GM23338 (cell line): ENCODE measurements around the gene MAN2A2. TPM values are rescaled to one million over a fixed set of nuclear protein-coding genes. Genes with fewer than 3 reads are reported as not detected.
A peak's percentile ranks its signal among the peaks of the same experiment; 100 is the strongest.

Experiments used
- ATAC-seq: fragments of 200-7000 bp; cut with Tn5 transposase; 3 replicates; pipeline ENCODE4 v1.9.1; 2020
- DNase-seq: peaks from one replicate; pipeline ENCODE4 v3.0.0-alpha.2; 2015; ENCODE audit warnings: low spot score
- H2AFZ ChIP-seq: fragments of 200-600 bp; sonication (generic); 2 replicates; pipeline ENCODE4 v1.8.0; 2016; ENCODE audit warnings: antibody characterized with exemption, mild to moderate bottlenecking, moderate library complexity
- H3F3A ChIP-seq: fragments of 200-600 bp; sonication (generic); replicated peaks from 2 replicates; pipeline ENCODE4 v1.8.0; 2017; ENCODE audit warnings: antibody characterized with exemption, mixed run types, low read depth
- H3K27ac ChIP-seq: fragments of 200-600 bp; sonication (generic); 2 replicates; pipeline ENCODE4 v1.6.1; 2016; ENCODE audit warnings: low read depth
- H3K27me3 ChIP-seq: fragments of 200-600 bp; sonication (generic); 2 replicates; pipeline ENCODE4 v1.8.0; 2016; ENCODE audit warnings: mild to moderate bottlenecking, mixed run types, moderate library complexity; ENCODE audit not compliant: insufficient read depth
- H3K36me3 ChIP-seq: fragments of 200-600 bp; sonication (generic); 2 replicates; pipeline ENCODE4 v1.8.0; 2016; ENCODE audit warnings: mild to moderate bottlenecking; ENCODE audit not compliant: insufficient read depth
- H3K4me1 ChIP-seq: fragments of 200-600 bp; sonication (generic); 2 replicates; pipeline ENCODE4 v1.8.0; 2016; ENCODE audit warnings: mild to moderate bottlenecking, moderate library complexity; ENCODE audit not compliant: insufficient read depth
- H3K4me2 ChIP-seq: fragments of 200-600 bp; sonication (generic); 2 replicates; pipeline ENCODE4 v1.7.1; 2017; ENCODE audit warnings: mixed run types
- H3K4me3 ChIP-seq: fragments of 200-600 bp; sonication (generic); 2 replicates; pipeline ENCODE4 v1.6.1; 2016; ENCODE audit warnings: mixed run types
- H3K79me2 ChIP-seq: fragments of 200-600 bp; sonication (generic); replicated peaks from 2 replicates; pipeline ENCODE4 v1.8.0; 2017; ENCODE audit warnings: mild to moderate bottlenecking; ENCODE audit not compliant: insufficient read depth
- H3K9me2 ChIP-seq: fragments of 200-600 bp; sonication (generic); 2 replicates; pipeline ENCODE4 v1.8.0; 2017; ENCODE audit not compliant: insufficient read depth
- H4K20me1 ChIP-seq: fragments of 200-600 bp; sonication (generic); replicated peaks from 2 replicates; pipeline ENCODE4 v1.8.0; 2017; ENCODE audit warnings: mild to moderate bottlenecking; ENCODE audit not compliant: insufficient read depth
- H3K27ac Mint-ChIP-seq: 2 replicates; pipeline ENCODE4 v1.8.0; 2020; ENCODE audit warnings: inconsistent platforms, mild to moderate bottlenecking, moderate library complexity, mixed read lengths
- H3K27me3 Mint-ChIP-seq: 3 replicates; pipeline ENCODE4 v1.8.0; 2022; ENCODE audit warnings: low read depth, mild to moderate bottlenecking, moderate library complexity, mixed read lengths, inconsistent platforms; ENCODE audit not compliant: insufficient read depth, poor library complexity
- H3K36me3 Mint-ChIP-seq: 3 replicates; pipeline ENCODE4 v1.8.0; 2021; ENCODE audit warnings: low read depth, mild to moderate bottlenecking, inconsistent platforms, moderate library complexity, mixed read lengths
- H3K4me1 Mint-ChIP-seq: 3 replicates; pipeline ENCODE4 v1.8.0; 2020; ENCODE audit warnings: mild to moderate bottlenecking, inconsistent platforms, mixed read lengths
- H3K4me3 Mint-ChIP-seq: 3 replicates; pipeline ENCODE4 v1.8.0; 2021; ENCODE audit warnings: moderate library complexity, mild to moderate bottlenecking, inconsistent platforms, mixed read lengths
- H3K9me3 Mint-ChIP-seq: 3 replicates; pipeline ENCODE4 v1.8.0; 2020; ENCODE audit warnings: moderate library complexity, mild to moderate bottlenecking, inconsistent platforms, mixed read lengths
- CREB1 ChIP-seq: fragments of 250-450 bp; sonication (Bioruptor Pico); IDR thresholded peaks from 2 replicates; pipeline ENCODE4 v1.5.0; 2020; ENCODE audit warnings: low read depth, mild to moderate bottlenecking, moderate library complexity
- EZH2 ChIP-seq: fragments of 200-600 bp; sonication (generic); IDR thresholded peaks from one replicate; pipeline ENCODE4 v1.8.0; 2017; ENCODE audit warnings: antibody characterized with exemption, mild to moderate bottlenecking, low read depth; ENCODE audit not compliant: unreplicated experiment
- EZH2phosphoT487 ChIP-seq: fragments of 200-600 bp; sonication (generic); IDR thresholded peaks from one replicate; pipeline ENCODE4 v1.8.1; 2018; ENCODE audit warnings: antibody characterized with exemption; ENCODE audit not compliant: unreplicated experiment
- JUNB ChIP-seq: IDR thresholded peaks from one replicate; pipeline ENCODE4 v1.6.1; 2016; ENCODE audit warnings: antibody characterized with exemption; ENCODE audit not compliant: unreplicated experiment
- NANOG ChIP-seq: IDR thresholded peaks from 2 replicates; pipeline ENCODE4 v1.6.1; 2016; ENCODE audit warnings: antibody characterized with exemption, borderline replicate concordance
- POLR2AphosphoS5 ChIP-seq: IDR thresholded peaks from 2 replicates; pipeline ENCODE4 v1.6.1; 2016; ENCODE audit warnings: antibody characterized with exemption, low read depth
- REST ChIP-seq: IDR thresholded peaks from one replicate; pipeline ENCODE4 v1.6.1; 2018; ENCODE audit warnings: antibody characterized with exemption; ENCODE audit not compliant: unreplicated experiment
- STAT1 ChIP-seq: IDR thresholded peaks from one replicate; pipeline ENCODE4 v1.6.1; 2016; ENCODE audit warnings: antibody characterized with exemption; ENCODE audit not compliant: unreplicated experiment
- ZNF331 ChIP-seq: fragments of 250-450 bp; sonication (Bioruptor Pico); IDR thresholded peaks from 2 replicates; pipeline ENCODE4 v1.5.0; 2020; ENCODE audit warnings: low read depth, mild to moderate bottlenecking, moderate library complexity
- polyA plus RNA-seq: library from polyadenylated mRNA; unstranded; fragments of >200 nt; fragmentation: Nextera tagmentation; extraction: Ambion mirVana; gene quantifications from 2 replicates; pipeline ENCODE4 v1.2.1, GENCODE V29; 2016
- total RNA-seq: library from RNA; depleted of rRNA; stranded (reverse); fragments of >200 nt; shearing (Covaris generic); gene quantifications from 2 replicates; pipeline ENCODE4 v1.2.3, GENCODE V29; 2014
- TF ChIP-seq, protein P1 (sequence below): IDR thresholded peaks from 2 replicates; pipeline ENCODE4 v1.6.1; 2016; ENCODE audit warnings: antibody characterized with exemption
- TF ChIP-seq, protein P2 (sequence below): fragments of 250-450 bp; sonication (Bioruptor Pico); IDR thresholded peaks from 2 replicates; pipeline ENCODE4 v1.5.0; 2020; ENCODE audit warnings: mild to moderate bottlenecking, moderate library complexity
- TF ChIP-seq, protein P3 (sequence below), 2 experiments: fragments of 200-600 bp in 1 of 2; sonication (generic) in 1 of 2; conservative IDR thresholded peaks; 2 replicates each; pipeline versions ENCODE4 v1.5.1 to v1.6.1; 2016 to 2017; ENCODE audit warnings: antibody characterized with exemption in 2 of 2, low read depth in 2 of 2, mild to moderate bottlenecking in 2 of 2, moderate library complexity in 1 of 2

Gene MAN2A2
- total and polyA plus RNA-seq, 2 experiments from 2014 or later, result 8.2 to 17.1 TPM

DNA sequence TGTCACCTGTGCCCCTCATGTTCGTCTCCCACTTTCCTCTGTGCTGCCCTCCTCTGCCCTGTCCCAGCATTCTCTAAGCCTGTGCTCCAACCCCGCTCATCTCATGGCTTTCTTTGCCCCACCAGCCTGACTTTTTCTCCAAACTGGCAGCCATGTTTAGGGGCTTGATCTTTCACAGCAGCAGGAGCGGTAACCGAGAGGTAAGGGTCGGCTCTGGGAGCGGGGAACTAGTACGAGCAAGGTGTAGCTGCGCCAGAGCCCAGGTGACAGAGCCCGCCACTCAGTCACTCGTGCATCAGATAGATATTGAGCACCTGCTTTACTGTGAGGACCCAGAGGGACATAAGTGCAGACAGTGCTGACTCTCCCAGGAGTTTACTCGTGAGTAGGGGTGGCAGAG, 13.4 kb downstream of the MAN2A2 start:
- Histone ChIP-seq H3K4me2 (no peak overlapping the region), H3K27me3 (no peaks in the 10 kb centered on the region), H3K4me1 (no peaks in the 10 kb centered on the region), H3K27ac (no peak overlapping the region), H3K9me2 (no peaks in the 10 kb centered on the region), H3K4me3 (no peak overlapping the region), H3K36me3 (no peaks in the 10 kb centered on the region), H3F3A (no peaks in the 10 kb centered on the region), H3K79me2 (no peaks in the 10 kb centered on the region), H4K20me1 (no peaks in the 10 kb centered on the region), H2AFZ (no peak overlapping the region)
- Mint-ChIP-seq H3K4me3 (no peak overlapping the region), H3K27me3 (peaks cover 10% of the 10 kb centered on the region), H3K27ac (peak overlapping the region; percentile 43; the same call in 1 of the 2 replicates), H3K4me1 (peaks cover 6% of the 10 kb centered on the region), H3K36me3 (peaks cover 12% of the 10 kb centered on the region), H3K9me3 (no peaks in the 10 kb centered on the region)
- TF ChIP-seq ZNF331 (no peak), EZH2phosphoT487 (no peak), POLR2AphosphoS5 (no peak), CREB1 (CRISPR knock-in tag) (no peak), STAT1 (no peak), EZH2 (no peak), NANOG (no peak), JUNB (no peak), REST (no peak)
- TF ChIP-seq, protein P1, sequence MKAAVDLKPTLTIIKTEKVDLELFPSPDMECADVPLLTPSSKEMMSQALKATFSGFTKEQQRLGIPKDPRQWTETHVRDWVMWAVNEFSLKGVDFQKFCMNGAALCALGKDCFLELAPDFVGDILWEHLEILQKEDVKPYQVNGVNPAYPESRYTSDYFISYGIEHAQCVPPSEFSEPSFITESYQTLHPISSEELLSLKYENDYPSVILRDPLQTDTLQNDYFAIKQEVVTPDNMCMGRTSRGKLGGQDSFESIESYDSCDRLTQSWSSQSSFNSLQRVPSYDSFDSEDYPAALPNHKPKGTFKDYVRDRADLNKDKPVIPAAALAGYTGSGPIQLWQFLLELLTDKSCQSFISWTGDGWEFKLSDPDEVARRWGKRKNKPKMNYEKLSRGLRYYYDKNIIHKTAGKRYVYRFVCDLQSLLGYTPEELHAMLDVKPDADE, result no peak
- TF ChIP-seq, protein P2, sequence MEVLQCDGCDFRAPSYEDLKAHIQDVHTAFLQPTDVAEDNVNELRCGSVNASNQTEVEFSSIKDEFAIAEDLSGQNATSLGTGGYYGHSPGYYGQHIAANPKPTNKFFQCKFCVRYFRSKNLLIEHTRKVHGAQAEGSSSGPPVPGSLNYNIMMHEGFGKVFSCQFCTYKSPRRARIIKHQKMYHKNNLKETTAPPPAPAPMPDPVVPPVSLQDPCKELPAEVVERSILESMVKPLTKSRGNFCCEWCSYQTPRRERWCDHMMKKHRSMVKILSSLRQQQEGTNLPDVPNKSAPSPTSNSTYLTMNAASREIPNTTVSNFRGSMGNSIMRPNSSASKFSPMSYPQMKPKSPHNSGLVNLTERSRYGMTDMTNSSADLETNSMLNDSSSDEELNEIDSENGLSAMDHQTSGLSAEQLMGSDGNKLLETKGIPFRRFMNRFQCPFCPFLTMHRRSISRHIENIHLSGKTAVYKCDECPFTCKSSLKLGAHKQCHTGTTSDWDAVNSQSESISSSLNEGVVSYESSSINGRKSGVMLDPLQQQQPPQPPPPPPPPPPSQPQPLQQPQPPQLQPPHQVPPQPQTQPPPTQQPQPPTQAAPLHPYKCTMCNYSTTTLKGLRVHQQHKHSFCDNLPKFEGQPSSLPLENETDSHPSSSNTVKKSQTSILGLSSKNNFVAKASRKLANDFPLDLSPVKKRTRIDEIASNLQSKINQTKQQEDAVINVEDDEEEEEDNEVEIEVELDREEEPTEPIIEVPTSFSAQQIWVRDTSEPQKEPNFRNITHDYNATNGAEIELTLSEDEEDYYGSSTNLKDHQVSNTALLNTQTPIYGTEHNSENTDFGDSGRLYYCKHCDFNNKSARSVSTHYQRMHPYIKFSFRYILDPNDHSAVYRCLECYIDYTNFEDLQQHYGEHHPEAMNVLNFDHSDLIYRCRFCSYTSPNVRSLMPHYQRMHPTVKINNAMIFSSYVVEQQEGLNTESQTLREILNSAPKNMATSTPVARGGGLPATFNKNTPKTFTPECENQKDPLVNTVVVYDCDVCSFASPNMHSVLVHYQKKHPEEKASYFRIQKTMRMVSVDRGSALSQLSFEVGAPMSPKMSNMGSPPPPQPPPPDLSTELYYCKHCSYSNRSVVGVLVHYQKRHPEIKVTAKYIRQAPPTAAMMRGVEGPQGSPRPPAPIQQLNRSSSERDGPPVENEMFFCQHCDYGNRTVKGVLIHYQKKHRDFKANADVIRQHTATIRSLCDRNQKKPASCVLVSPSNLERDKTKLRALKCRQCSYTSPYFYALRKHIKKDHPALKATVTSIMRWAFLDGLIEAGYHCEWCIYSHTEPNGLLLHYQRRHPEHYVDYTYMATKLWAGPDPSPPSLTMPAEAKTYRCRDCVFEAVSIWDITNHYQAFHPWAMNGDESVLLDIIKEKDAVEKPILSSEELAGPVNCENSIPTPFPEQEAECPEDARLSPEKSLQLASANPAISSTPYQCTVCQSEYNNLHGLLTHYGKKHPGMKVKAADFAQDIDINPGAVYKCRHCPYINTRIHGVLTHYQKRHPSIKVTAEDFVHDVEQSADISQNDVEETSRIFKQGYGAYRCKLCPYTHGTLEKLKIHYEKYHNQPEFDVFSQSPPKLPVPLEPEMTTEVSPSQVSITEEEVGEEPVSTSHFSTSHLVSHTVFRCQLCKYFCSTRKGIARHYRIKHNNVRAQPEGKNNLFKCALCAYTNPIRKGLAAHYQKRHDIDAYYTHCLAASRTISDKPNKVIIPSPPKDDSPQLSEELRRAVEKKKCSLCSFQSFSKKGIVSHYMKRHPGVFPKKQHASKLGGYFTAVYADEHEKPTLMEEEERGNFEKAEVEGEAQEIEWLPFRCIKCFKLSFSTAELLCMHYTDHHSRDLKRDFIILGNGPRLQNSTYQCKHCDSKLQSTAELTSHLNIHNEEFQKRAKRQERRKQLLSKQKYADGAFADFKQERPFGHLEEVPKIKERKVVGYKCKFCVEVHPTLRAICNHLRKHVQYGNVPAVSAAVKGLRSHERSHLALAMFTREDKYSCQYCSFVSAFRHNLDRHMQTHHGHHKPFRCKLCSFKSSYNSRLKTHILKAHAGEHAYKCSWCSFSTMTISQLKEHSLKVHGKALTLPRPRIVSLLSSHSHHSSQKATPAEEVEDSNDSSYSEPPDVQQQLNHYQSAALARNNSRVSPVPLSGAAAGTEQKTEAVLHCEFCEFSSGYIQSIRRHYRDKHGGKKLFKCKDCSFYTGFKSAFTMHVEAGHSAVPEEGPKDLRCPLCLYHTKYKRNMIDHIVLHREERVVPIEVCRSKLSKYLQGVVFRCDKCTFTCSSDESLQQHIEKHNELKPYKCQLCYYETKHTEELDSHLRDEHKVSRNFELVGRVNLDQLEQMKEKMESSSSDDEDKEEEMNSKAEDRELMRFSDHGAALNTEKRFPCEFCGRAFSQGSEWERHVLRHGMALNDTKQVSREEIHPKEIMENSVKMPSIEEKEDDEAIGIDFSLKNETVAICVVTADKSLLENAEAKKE, result no peak
- TF ChIP-seq, protein P3, sequence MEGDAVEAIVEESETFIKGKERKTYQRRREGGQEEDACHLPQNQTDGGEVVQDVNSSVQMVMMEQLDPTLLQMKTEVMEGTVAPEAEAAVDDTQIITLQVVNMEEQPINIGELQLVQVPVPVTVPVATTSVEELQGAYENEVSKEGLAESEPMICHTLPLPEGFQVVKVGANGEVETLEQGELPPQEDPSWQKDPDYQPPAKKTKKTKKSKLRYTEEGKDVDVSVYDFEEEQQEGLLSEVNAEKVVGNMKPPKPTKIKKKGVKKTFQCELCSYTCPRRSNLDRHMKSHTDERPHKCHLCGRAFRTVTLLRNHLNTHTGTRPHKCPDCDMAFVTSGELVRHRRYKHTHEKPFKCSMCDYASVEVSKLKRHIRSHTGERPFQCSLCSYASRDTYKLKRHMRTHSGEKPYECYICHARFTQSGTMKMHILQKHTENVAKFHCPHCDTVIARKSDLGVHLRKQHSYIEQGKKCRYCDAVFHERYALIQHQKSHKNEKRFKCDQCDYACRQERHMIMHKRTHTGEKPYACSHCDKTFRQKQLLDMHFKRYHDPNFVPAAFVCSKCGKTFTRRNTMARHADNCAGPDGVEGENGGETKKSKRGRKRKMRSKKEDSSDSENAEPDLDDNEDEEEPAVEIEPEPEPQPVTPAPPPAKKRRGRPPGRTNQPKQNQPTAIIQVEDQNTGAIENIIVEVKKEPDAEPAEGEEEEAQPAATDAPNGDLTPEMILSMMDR (conservative IDR thresholded peaks at IDR 0.05; ENCODE audit: low read depth in 2 of 2), result no peak
- DNase-seq, result no peak
- no peak for ATAC-seq
